Liver (tissue), 9 donors: ENCODE measurements around the gene CHN1. TPM values are rescaled to one million over a fixed set of nuclear protein-coding genes. Genes with fewer than 3 reads are reported as not detected.

Source experiments
- DNase-seq: peaks from one replicate; pipeline ENCODE4 v3.0.0-alpha.2; 2017; ENCODE audit warnings: low spot score
- H3K27ac ChIP-seq, 2 donors: one replicate each; pipeline ENCODE4 v1.7.0; 2013; ENCODE audit warnings: inconsistent platforms in 2 of 2, low read length in 2 of 2, control low read depth in 1 of 2, low read depth in 1 of 2, mild to moderate bottlenecking in 1 of 2
- H3K27me3 ChIP-seq, 4 donors: one replicate each; pipeline versions ENCODE4 v1.6.1 to v1.7.0; 2013; ENCODE audit warnings: low read length in 3 of 4, inconsistent platforms in 1 of 4, mild to moderate bottlenecking in 1 of 4, moderate library complexity in 1 of 4; ENCODE audit not compliant: control insufficient read depth in 4 of 4, insufficient read depth in 4 of 4
- H3K36me3 ChIP-seq, 4 donors: one replicate each; pipeline versions ENCODE4 v1.6.1 to v1.7.0; 2013; ENCODE audit warnings: low read length in 3 of 4, mild to moderate bottlenecking in 3 of 4, low read depth in 1 of 4, moderate library complexity in 1 of 4; ENCODE audit not compliant: control insufficient read depth in 4 of 4, insufficient read depth in 3 of 4
- H3K4me1 ChIP-seq, 4 donors: one replicate each; pipeline versions ENCODE4 v1.6.1 to v1.7.0; 2013; ENCODE audit warnings: low read length in 3 of 4, mild to moderate bottlenecking in 3 of 4, moderate library complexity in 1 of 4; ENCODE audit not compliant: control insufficient read depth in 4 of 4, insufficient read depth in 4 of 4
- H3K4me3 ChIP-seq, 3 donors: one replicate each; pipeline versions ENCODE4 v1.6.1 to v1.7.0; 2013; ENCODE audit warnings: low read length in 3 of 3, control low read depth in 1 of 3, low read depth in 1 of 3, mild to moderate bottlenecking in 1 of 3
- H3K9ac ChIP-seq, 2 donors: one replicate each; pipeline ENCODE4 v1.7.0; 2013; ENCODE audit warnings: low read length in 2 of 2, mild to moderate bottlenecking in 2 of 2, moderate library complexity in 2 of 2, control low read depth in 1 of 2, low read depth in 1 of 2
- H3K9me3 ChIP-seq, 4 donors: one replicate each; pipeline versions ENCODE4 v1.6.1 to v1.7.0; 2013; ENCODE audit warnings: low read length in 3 of 4; ENCODE audit not compliant: control insufficient read depth in 4 of 4
- ATF3 ChIP-seq: IDR thresholded peaks from 2 replicates; pipeline ENCODE4 v1.6.1; 2016; ENCODE audit warnings: antibody characterized with exemption
- EGR1 ChIP-seq, 2 donors: IDR thresholded peaks; 2 replicates each; pipeline ENCODE4 v1.6.1; 2016 to 2018; ENCODE audit warnings: antibody characterized with exemption in 2 of 2, low read depth in 2 of 2
- FOXA1 ChIP-seq: IDR thresholded peaks from 2 replicates; pipeline ENCODE4 v1.6.1; 2016; ENCODE audit warnings: antibody characterized with exemption
- FOXA2 ChIP-seq: IDR thresholded peaks from 2 replicates; pipeline ENCODE4 v1.6.1; 2016; ENCODE audit warnings: antibody characterized with exemption
- GABPA ChIP-seq, 2 donors: IDR thresholded peaks in 1 of 2; conservative IDR thresholded peaks in 1 of 2; 2 replicates each; pipeline ENCODE4 v1.6.1; 2016; ENCODE audit warnings: antibody characterized with exemption in 2 of 2, mild to moderate bottlenecking in 1 of 2, moderate library complexity in 1 of 2
- HNF4A ChIP-seq, 2 donors: conservative IDR thresholded peaks; 2 replicates each; pipeline ENCODE4 v1.6.1; 2016; ENCODE audit warnings: antibody characterized with exemption in 2 of 2, mild to moderate bottlenecking in 2 of 2
- HNF4G ChIP-seq: IDR thresholded peaks from 2 replicates; pipeline ENCODE4 v1.6.1; 2016; ENCODE audit warnings: antibody characterized with exemption
- JUND ChIP-seq, 2 donors: IDR thresholded peaks; 2 replicates each; pipeline ENCODE4 v1.6.1; 2016; ENCODE audit warnings: antibody characterized with exemption in 2 of 2
- MAX ChIP-seq: IDR thresholded peaks from 2 replicates; pipeline ENCODE4 v1.6.1; 2016; ENCODE audit warnings: antibody characterized with exemption
- NR2F2 ChIP-seq: IDR thresholded peaks from 2 replicates; pipeline ENCODE4 v1.6.1; 2016; ENCODE audit warnings: antibody characterized with exemption
- RAD21 ChIP-seq, 2 donors: IDR thresholded peaks; 2 replicates each; pipeline ENCODE4 v1.6.1; 2016; ENCODE audit warnings: antibody characterized with exemption in 2 of 2, mild to moderate bottlenecking in 2 of 2
- REST ChIP-seq: IDR thresholded peaks from 2 replicates; pipeline ENCODE4 v1.6.1; 2016; ENCODE audit warnings: antibody characterized with exemption, mild to moderate bottlenecking
- RXRA ChIP-seq, 2 donors: IDR thresholded peaks; 2 replicates each; pipeline ENCODE4 v1.6.1; 2017 to 2018; ENCODE audit warnings: antibody characterized with exemption in 2 of 2, mild to moderate bottlenecking in 1 of 2
- SP1 ChIP-seq: IDR thresholded peaks from 2 replicates; pipeline ENCODE4 v1.6.1; 2018; ENCODE audit warnings: antibody characterized with exemption, mild to moderate bottlenecking
- TAF1 ChIP-seq: conservative IDR thresholded peaks from 2 replicates; pipeline ENCODE4 v1.6.1; 2016; ENCODE audit warnings: antibody characterized with exemption, mild to moderate bottlenecking
- ZBTB33 ChIP-seq: IDR thresholded peaks from 2 replicates; pipeline ENCODE4 v1.6.1; 2016; ENCODE audit warnings: antibody characterized with exemption
- WGBS: extraction: QIAGEN DNeasy Blood & Tissue Kit; methylation state at CpG from one replicate; pipeline ENCODE4 v1.1.7; 2013; 5-methylcytosine and 5-hydroxymethylcytosine counted together
- polyA plus RNA-seq, 2 donors: library from polyadenylated mRNA; stranded (reverse) in 1 of 2; unstranded in 1 of 2; fragments of 200-250 nt in 1 of 2; fragments of >200 nt in 1 of 2; fragmentation: Nextera tagmentation in 1 of 2; extraction: Ambion mirVana in 1 of 2; gene quantifications; one replicate each; pipeline versions ENCODE4 v1.2.1 to v1.2.3, GENCODE V29; 2013 to 2015
- total RNA-seq, 2 donors: library from RNA; depleted of rRNA; stranded (reverse); fragments of >200 nt; gene quantifications; one replicate each; pipeline ENCODE4 v1.2.3, GENCODE V29; 2014
- donor health status: healthy.
- donor health status: healthy.
- donor health status: healthy.
- donor health status: healthy.
- donor health status: healthy.

The CHN1 gene
- total and polyA plus RNA-seq, 4 donors, result 0.66 to 1.6 (median 1.1) TPM

GRCh38 chr2:175004730-175004979 lies 526 bp downstream of the CHN1 start:
- Histone ChIP-seq H3K9me3 (no peaks in the 10 kb centered on the region), H3K9ac (no peak overlapping the region), H3K27ac (no peak overlapping the region), H3K36me3 (no peaks in the 10 kb centered on the region), H3K4me3 (peak overlapping the region in 2 of 3 donors; percentile 66 to 73), H3K27me3 (peaks cover 0 to 3% (median under 1%) of the 10 kb centered on the region in 4 donors), H3K4me1 (peaks cover 3 to 10% (median 8%) of the 10 kb centered on the region in 4 donors)
- WGBS, result 5% methylated on average over 32 of the region's 32 CpGs
- DNase-seq, result no peak
- TF ChIP-seq HNF4G, result no peak
- TF ChIP-seq ATF3, result no peak
- TF ChIP-seq GABPA (IDR thresholded peaks at IDR 0.05 in 1 of 2, conservative IDR thresholded peaks at IDR 0.05 in 1 of 2), result no peak
- TF ChIP-seq EGR1 (IDR thresholded peaks at IDR 0.05; ENCODE audit: low read depth in 2 of 2), result no peak
- no peak for TF ChIP-seq RXRA (IDR thresholded peaks at IDR 0.05)
- no peak for TF ChIP-seq NR2F2
- TF ChIP-seq REST, result no peak
- no peak for TF ChIP-seq SP1
- TF ChIP-seq ZBTB33, result no peak
- TF ChIP-seq TAF1, result no peak
- TF ChIP-seq FOXA2, result no peak
- TF ChIP-seq HNF4A (conservative IDR thresholded peaks at IDR 0.05), result no peak

DNA sequence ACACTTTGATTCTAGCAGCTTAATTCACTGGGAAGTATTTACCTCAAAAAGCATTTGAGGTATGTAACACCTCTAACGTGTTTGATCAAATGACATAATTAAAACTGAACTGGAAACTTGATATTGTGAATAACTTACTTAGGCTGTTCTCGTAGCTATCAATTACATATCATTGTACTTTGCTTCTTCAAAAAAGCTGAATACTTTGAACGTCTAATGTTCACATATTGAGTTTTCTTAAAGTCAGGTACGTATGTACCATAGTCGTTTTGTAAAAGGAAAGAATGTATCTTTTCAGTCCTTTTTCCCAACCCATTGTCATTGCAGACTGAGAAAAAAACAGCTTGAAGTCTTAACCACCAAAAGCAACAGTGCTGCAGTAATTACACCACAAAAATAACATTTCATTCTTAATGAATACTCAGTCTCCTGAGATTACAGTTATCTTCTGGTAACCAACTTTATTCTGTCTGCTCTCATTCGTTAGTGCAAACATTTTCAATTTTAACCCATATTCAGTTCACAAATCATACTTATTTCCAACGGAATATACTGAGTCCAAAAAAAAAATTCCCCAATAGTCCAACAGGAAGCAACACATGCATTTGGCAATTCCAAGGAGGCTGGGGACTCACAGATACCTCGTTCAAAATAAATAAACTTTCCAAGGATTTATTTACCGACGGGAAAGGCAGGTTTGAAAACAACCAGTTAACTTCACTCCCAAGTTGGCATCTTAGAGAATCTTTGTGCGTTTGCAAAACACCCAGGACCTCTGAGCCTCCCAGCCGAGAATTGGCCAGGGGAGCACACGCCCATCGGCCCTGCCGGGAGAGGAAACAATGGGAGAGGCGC lies 1.1 kb downstream of the CHN1 start:
- peak overlapping the region in 1 of 3 donors; percentile 73 for H3K4me3 ChIP-seq
- no peak for DNase-seq
- H3K36me3 ChIP-seq, result no peaks in the 10 kb centered on the region
- 33% methylated on average over 16 of the region's 16 CpGs for WGBS
- peaks cover 0 to 3% (median under 1%) of the 10 kb centered on the region in 4 donors for H3K27me3 ChIP-seq
- H3K9ac ChIP-seq, result no peak overlapping the region
- peaks cover 3 to 10% (median 8%) of the 10 kb centered on the region in 4 donors for H3K4me1 ChIP-seq
- H3K27ac ChIP-seq, result no peak overlapping the region
- H3K9me3 ChIP-seq, result no peaks in the 10 kb centered on the region
- no peak for TF ChIP-seq JUND (IDR thresholded peaks at IDR 0.05)
- no peak for TF ChIP-seq MAX
- TF ChIP-seq RAD21 (IDR thresholded peaks at IDR 0.05), result no peak
- TF ChIP-seq FOXA1, result no peak
- no peak for TF ChIP-seq REST
- TF ChIP-seq ZBTB33, result no peak
- no peak for TF ChIP-seq TAF1
- no peak for TF ChIP-seq ATF3
- no peak for TF ChIP-seq HNF4G
